ENCODE results near the gene CAPN13.

- TF ChIP-seq GATA2 (IDR thresholded peaks at IDR 0.05; ENCODE audit: low read depth, low read length) = no peak
- TF ChIP-seq GATA3 (IDR thresholded peaks at IDR 0.05; ENCODE audit: low read depth, low read length) = no peak
Measured at GRCh38 chr2:30757749-30758148, 49.5 kb downstream of the CAPN13 start.

All from SH-SY5Y (cell line).